H54 (cell line): Measurements from ENCODE around the gene STKLD1.

Source experiments
- DNase-seq: peaks from one replicate; pipeline ENCODE4 v3.0.0; 2011; ENCODE audit warnings: low spot score, mixed read lengths; ENCODE audit not compliant: insufficient read length
- FAIRE-seq: peaks from 3 replicates; lab custom pipeline; 2011; peaks lifted over from hg19 to GRCh38; lab: Jason Lieb, UNC
- POLR2A ChIP-seq: IDR thresholded peaks from 2 replicates; pipeline ENCODE4 v1.6.1; 2011; ENCODE audit warnings: low read depth, mild to moderate bottlenecking, low read length

STKLD1 gene

DNA sequence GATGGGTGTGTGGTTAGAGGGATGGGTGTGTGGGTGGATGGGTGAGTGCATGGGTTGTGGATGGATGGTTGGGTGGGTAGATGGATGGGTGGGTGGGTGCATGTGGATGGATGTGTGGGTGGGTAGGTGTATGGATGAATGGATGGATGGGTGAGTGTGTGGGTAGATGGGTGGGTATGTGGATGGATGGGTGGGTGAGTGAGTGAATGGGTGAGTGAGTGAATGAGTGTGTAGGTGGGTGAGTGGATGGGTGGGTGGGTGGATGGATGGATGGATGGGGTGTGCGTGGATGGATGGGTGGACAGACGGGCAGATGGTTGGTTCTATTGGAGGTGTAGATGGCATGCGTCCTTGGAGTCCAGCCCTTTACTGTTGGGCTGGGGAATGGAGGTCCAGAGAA is 17.2 kb downstream of the STKLD1 start:
- no peak for DNase-seq
- FAIRE-seq, result no peak
- no peak for TF ChIP-seq POLR2A

- no peak for FAIRE-seq
- no peak for DNase-seq
These were observed 18.6 kb downstream of the STKLD1 start for GRCh38 chr9:133394687-133395271.

GRCh38 chr9:133396952-133397351 is 20.8 kb downstream of the STKLD1 start:
- DNase-seq (no peak), FAIRE-seq (no peak)
- TF ChIP-seq POLR2A, result no peak

More at GRCh38 chr9:133394687-133395271, 18.6 kb downstream of the STKLD1 start:
- no peak for TF ChIP-seq POLR2A

DNA sequence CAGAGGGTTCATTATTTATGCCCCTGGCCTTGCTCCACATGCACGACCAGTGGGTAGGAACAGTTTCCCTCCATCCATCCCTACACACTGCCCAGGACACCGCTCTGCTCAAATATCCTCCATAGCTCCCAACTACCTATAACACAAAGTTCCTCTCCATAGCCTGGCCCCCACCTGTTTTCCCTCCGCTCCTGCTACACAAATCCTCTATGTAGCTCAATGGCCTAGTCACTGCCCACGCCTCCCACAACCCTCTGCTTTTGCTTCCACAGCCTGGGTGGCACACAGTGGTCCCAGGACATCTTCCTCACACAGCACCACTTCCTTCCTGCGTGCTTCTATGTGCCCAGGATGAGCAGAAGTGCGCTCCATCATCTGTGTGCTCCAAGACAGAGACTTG is 21.2 kb downstream of the STKLD1 start:
- TF ChIP-seq POLR2A, result no peak
- FAIRE-seq (no peak), DNase-seq (no peak)

GRCh38 chr9:133397895-133398294 is 21.7 kb downstream of the STKLD1 start:
- DNase-seq (no peak), FAIRE-seq (no peak)
- TF ChIP-seq POLR2A, result no peak

GRCh38 chr9:133400292-133400691 is 24.1 kb downstream of the STKLD1 start:
- FAIRE-seq, result no peak
- no peak for TF ChIP-seq POLR2A
- DNase-seq, result no peak

DNA sequence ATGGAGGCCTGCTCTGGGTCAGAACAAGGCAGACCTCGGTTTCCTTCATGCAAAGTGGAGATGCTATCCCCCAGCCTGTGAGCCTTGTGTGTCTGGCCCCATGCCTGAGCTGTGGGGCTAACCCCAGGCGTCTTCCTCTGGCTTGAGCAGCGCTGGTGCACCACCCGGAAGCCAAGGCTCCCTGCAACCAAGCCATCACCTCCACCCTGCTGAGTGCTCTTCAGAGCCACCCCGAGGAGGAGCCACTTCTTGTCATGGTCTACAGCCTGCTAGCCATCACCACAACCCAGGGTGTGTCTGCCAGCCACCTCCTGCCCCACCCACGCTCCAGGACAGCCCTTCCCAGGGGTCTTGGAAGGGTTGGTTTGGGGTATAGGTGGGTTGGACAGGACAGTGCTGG is 25.4 kb downstream of the STKLD1 start:
- no peak for TF ChIP-seq POLR2A
- DNase-seq (no peak), FAIRE-seq (no peak)

DNA sequence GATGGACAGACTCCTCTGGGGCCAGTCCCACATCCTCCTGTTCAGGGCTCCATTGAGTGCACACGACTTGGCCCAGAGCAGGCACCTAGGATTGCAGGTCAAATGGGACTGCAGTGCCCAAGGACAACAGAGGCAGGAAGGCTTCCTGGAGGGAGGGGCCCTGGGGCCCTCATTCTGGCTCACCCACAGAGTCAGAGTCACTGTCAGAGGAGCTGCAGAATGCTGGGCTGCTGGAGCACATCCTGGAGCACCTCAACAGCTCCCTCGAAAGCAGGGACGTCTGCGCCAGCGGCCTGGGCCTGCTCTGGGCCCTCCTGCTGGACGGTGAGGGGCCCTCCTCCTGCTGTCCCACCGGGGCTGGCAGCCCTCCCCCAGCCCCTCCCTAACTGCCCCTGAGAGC is 26.5 kb downstream of the STKLD1 start:
- no peak for TF ChIP-seq POLR2A
- DNase-seq, result no peak
- FAIRE-seq, result no peak

DNA sequence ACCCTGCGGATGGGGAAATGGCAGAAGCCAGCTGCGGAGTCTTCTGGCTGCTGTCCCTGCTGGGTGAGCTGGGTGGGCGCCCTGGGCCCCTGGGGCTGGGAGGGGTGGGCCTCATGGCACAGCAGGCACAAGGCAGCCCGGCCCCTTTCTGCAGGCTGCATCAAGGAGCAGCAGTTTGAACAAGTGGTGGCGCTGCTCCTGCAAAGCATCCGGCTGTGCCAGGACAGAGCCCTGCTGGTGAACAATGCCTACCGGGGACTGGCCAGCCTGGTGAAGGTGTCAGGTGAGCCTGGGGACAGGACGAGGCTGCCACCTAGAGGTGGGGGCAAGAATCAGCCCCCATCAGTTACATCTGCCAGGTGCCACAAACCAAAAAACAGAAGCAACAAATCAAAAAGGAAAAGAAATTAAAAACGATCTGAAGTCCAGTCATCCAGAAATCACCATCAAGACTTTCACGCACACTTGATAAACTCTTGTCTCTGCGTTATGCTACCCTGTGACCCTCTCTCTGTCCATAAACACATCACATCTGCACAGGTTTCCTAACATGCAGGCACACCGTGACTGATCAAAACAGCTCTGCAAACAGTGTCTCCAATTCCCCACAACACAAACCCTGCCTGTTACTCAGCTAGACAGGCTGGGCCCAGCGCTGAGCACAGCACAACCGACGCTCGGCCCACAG is 27.7 kb downstream of the STKLD1 start:
- no peak for DNase-seq
- TF ChIP-seq POLR2A, result no peak
- no peak for FAIRE-seq

- FAIRE-seq (no peak), DNase-seq (no peak)
- no peak for TF ChIP-seq POLR2A
These were observed 28.4 kb downstream of the STKLD1 start for GRCh38 chr9:133404454-133405002.

DNA sequence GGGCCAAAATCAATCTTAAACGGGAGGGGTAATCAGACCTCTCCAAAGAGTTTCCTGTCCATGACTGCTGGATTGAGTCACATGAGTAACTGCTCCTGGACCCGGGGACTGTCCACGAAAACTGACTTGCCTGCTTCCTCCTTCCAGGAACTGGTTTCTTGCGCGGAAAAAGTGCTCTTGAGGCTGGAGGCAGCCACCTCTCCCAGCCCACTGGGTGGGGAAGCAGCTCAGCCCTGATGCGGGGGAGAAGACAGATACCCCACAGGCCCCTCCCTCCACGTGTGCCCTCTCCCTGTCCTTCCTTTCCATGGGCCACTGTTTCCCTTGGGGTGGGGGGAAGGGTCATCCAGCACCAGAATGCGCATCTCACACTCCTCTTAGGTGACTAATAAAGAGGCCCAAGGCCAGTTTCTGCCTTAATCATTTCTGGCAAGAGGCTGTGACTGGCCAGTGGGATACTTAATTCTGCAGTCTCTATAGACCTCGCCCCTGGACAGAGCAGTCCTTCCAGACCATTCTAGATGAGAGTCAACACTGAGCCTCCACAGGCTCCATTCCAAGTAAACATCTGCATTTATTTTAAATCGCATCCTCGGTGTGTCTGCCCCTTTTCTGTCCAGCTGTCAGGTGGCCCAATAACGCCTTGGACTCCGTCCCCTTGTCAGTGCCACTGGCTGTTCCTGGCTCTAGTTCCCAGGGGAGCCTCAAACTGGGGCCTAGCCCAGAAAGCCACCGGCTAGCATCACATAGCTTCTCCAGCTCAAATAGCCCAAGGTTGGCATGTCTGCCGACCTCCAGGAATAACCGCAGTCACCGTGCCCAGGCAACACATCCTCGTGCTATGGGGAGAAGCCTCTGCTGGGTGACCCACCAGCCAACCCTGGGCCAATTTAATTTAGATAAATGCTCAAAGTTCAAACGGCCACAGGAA is 29.6 kb downstream of the STKLD1 start:
- FAIRE-seq (peak; percentile 38), DNase-seq (peak; percentile 69)
- no peak for TF ChIP-seq POLR2A

GRCh38 chr9:133406480-133407307 is 30.5 kb downstream of the STKLD1 start:
- FAIRE-seq, result peak; percentile 83
- TF ChIP-seq POLR2A, result no peak
- DNase-seq, result peak; percentile 93

- FAIRE-seq (no peak), DNase-seq (no peak)
- TF ChIP-seq POLR2A, result no peak
These were observed 31.9 kb downstream of the STKLD1 start for GRCh38 chr9:133408042-133408441.

GRCh38 chr9:133415170-133415569 is 39.0 kb downstream of the STKLD1 start:
- DNase-seq (no peak), FAIRE-seq (no peak)
- TF ChIP-seq POLR2A, result no peak
